G401 (cell line): ENCODE results near the gene COMMD4. TPM values are rescaled to one million over a fixed set of nuclear protein-coding genes. Genes with fewer than 3 reads are reported as not detected.

Experiments
- DNase-seq: peaks from one replicate; pipeline ENCODE4 v3.0.0-alpha.2; 2015; ENCODE audit warnings: low spot score
- in situ Hi-C: cut with HindIII; loops from 2 replicates; pipeline ENCODE4 v1.10.0; 2016; ENCODE audit warnings: low sequenced_read_pairs, mixed read lengths
- total RNA-seq: library from RNA; depleted of rRNA; stranded (reverse); fragments of >200 nt; shearing (Covaris generic); gene quantifications from 2 replicates; pipeline ENCODE4 v1.2.3, GENCODE V29; 2014

Gene COMMD4
- total RNA-seq, 1 experiment from 2014 or later, result 199 TPM

DNA sequence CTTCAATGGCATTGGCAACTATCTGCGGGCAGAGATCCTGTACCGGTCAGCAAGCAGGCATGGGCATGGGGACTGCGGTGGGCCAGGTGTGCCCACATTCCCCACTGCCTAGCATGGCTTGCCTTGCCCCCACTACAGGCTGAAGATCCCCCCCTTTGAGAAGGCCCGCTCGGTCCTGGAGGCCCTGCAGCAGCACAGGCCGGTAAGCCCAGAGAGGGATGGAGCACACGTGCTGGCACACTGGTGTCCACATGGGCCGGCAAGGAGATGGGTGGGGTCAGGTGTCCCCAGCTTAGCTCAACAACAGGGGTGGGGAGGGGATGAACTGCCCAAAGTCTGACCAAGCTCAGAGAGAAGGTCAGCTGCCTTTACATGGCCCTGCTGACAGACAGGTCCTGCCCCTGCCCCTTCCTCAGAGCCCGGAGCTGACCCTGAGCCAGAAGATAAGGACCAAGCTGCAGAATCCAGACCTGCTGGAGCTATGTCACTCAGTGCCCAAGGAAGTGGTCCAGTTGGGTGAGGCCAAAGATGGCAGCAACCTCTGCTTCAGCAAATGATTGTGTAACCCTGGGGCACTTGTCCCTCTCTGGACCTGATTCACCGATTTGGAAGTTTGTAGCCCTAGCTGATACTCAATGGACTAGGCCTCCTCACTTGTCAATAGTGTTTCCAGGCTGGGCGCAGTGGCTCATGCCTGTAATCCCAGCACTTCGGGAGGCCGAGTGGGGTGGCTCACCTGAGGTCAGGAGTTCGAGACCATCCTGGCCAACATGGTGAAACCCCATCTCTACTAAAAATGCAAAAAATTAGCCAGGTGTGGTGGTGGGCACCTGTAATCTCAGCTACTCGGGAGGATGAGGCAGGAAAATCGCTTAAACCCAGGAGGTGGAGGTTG, 16.6 kb downstream of the COMMD4 start:
- no peak for DNase-seq
- in situ Hi-C loops, result no loop called here

DNA sequence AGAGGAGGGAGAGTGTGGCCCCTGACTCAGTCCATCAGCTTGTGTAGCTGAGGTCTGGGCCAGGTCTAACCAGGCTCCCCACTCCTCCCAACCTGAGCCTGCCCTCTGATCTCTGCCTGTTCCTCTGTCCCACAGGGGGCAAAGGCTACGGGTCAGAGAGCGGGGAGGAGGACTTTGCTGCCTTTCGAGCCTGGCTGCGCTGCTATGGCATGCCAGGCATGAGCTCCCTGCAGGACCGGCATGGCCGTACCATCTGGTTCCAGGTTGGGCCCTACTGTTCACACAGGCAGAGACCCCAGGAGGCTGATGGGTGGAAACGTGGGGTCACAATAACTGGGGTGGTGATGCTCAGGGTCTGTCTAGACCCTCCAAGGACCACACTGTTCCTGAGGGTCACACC, 17.7 kb downstream of the COMMD4 start:
- no peak for DNase-seq
- in situ Hi-C loops, result no loop called here

DNA sequence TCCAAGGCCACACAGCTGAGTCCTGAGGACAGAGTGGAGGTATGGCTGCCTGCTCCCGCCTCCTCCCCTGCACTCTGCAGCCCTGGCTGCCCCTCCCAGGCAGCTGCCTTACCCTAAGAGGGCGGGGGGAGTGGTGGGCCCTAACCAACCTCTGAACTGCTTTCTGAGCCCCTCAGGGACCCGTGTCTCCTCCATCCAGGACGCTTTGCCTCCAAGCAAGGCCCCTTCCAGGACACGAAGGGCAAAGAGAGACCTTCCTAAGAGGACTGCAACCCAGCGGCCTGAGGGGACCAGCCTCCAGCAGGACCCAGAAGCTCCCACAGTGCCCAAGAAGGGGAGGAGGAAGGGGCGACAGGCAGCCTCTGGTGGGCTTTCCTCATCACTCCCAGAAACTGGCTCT, 18.6 kb downstream of the COMMD4 start:
- DNase-seq, result no peak
- in situ Hi-C loops, result no loop called here

DNA sequence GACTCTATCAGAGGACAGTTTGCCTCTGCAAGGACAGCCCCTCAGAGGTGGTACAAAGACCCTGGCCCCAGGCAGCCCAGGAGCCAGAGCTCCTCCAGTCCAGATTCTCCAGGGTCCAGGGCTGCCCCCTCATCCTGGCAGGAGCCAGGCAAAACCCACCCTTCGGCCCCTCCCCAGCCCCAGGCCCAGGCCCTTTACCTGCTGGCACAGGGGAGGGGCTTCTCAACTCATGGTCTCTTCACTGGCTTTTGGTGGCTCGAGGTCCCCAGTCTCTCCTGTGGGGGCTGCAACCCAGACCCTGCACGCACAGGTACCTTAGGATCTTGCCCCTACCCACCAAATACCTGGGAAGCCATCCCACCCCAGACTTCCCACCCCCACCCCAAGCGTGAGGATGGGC, 19.5 kb downstream of the COMMD4 start:
- DNase-seq, result no peak
- in situ Hi-C loops, result no loop called here

DNA sequence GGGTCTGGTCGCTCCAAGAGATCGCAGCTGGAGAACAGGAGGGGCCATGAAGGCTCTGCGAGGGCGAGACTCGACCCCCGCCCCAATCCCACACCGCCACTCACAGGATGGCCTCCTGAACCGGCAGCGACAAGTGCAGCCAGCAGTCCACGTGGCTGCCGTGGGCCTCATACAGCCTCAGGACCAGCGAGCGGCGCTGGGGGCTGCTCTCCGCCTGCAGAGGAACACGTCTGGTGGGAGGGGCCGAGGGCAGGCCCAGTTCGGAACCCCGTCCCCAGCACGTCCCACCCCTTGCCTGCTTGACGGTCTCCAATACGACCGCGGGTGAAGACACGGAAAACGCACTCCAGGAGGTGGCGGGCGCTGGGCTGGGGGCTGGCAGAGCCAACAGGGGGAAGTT, 20.1 kb downstream of the COMMD4 start:
- in situ Hi-C loops, result no loop called here
- DNase-seq, result no peak

DNA sequence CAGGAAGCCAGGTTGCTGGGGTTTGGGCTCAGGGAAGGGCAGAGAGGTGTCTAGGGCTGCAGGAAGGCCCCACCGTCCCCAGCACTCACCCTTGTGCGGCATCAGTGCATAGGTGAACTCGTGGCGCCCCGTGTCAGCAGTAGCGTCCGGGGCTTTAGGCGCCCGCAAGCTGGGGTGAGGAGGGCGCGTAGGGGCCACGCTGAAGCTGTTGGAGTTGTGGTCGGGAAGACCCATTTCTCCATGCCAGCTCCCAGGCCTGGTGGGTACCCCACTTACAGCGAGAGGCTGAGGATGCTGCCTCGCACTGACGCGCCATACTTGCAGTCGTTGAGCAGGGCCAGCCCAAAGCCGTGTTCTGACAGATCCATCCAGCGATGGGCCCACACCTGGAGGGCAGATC, 20.7 kb downstream of the COMMD4 start:
- in situ Hi-C loops, result no loop called here

DNA sequence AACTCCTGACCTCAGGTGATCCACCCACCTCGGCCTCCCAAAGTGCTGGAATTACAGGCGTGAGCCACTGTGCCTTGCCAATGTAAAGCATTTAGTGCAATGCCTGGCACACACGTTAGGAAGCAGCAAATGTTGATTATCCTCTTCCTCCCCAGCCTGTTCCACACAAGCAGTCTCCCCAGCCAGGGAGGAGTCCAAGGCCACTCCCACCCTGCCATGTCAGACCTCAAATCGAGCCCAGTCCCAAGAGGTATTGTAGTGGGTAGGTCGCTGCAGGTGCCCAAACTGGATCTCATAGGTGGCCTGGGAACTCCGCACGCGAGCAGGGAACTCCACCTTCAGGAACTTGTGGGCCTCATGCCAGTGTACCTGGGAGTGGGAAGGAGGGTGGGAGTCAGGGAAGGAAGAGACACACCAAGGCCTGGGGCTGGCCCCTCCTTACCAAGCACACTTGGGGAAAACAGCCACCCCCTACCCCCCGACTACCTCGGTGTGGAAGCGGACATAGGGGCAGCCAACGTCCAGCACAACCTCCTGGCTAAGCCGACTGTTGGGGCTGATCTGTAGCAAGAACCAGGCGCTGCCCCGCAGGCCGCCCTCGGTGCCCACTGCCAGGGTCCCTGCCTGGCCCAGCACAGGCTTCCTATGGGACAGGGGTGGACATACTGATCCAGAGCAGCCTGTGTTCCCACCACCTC, 22.3 kb downstream of the COMMD4 start:
- in situ Hi-C loops, result no loop called here
- DNase-seq, result no peak

More for the DNA sequence above, 20.7 kb downstream of the COMMD4 start:
- DNase-seq, result no peak

DNA sequence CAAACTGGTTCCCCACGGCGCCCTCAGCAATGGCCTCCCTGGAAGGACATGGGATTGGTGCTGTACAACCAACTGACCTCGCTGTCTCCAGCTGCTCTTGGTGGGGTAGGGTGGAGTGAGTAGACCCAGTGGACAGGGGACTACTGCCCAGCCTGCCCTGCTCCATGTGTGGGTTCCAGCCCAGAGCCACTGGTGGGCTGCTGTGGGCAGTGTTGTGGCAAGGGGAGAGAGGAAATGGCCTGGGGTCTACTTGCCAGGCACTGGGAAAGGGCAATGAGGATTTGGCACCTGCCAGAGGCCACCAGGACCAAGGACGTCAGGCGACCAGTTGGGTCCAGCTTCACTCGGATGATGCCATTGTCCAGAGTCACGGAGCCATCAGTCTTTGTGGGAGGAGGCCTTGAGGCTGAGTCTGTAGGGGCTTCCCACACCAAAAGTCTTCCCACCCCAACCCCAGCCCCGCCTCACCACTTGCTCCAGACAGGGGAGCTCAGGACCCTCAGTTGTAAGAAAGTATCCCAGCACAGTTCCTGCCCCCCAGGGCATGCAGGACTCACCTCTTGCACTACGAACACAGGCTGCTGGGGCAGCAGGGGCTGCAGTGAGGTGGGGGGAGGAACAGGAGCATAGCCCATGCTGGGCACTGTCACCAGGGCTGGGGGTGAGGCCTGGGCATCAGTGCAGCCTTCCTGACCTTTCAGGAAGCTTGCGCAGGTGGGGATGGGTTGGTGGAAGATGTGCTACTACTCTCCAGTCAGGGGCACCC, 23.1 kb downstream of the COMMD4 start:
- in situ Hi-C loops, result no loop called here
- DNase-seq, result no peak

DNA sequence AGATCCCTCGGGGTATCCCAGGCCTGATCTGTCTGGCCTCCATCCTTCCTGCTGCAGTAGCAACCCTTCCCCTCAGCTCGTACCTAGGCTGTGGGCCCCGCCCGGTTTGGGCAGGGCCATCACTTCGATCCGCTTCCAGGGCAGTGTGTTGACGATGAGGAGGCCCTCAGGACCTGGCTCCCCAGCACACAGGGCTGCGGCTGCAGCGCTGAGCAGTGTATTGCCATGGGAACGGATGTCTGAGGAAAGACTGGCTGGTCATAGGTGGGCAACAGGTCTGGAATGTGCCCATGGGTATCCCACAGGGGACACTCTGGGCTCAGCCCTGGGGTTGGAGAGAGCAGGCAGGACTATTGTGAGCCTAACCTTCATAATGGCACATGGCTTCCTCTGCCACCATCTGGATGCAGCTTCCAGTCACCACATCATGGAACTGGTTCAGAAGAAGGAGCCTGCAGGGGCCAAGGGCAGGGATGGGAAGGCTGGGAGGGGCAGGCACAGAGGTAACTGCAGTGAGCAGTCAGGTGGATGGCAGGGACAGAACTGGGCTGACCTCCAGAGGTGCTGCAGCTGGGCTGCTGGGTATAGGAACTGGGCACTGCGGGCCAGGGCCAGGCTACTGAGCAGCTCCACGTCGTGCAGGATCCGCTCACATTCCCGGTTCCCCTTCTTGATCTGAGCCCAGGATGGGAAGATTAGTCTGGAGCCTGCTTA, 23.8 kb downstream of the COMMD4 start:
- DNase-seq, result no peak
- in situ Hi-C loops, result no loop called here

DNA sequence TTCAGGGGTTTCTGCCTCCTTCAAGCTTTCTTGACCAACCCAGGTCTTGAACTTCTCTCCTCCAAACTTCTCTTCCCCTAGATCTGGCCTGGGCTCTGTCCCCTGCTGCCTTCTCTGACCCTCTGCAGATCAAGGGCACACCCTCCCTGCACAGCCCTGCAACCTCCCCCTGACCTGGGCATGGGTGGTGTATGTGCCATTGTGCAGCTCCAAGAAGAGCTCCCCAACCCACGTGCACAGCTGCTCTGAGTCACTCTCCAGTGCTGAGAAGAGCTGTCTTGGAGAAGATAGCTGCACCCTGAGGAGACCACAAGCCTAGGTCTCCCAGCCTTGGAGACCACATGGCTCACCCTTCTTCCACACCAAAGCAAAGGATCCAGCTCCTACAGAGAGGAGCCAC, 24.5 kb downstream of the COMMD4 start:
- in situ Hi-C loops, result no loop called here
- no peak for DNase-seq

DNA sequence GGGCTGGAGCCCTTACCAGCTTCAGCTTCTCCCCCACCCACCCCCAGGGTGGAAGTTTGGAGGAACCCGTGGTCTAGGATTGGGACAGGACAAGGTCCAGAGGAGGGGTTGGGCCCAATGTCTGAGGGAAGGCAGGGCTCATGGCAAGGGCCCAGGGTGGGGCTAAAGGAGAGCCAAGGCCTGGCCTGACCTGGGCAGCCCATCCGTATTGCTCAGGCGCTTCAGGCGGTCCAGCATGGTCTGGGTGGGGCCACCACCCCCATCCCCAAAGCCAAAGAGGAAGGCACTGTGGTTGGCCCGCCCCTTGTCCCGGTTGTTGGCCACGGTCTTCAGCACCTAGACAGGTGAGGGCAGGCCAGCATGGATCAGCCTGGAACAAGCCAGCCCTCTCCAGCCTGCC, 25.0 kb downstream of the COMMD4 start:
- in situ Hi-C loops, result no loop called here
- no peak for DNase-seq

DNA sequence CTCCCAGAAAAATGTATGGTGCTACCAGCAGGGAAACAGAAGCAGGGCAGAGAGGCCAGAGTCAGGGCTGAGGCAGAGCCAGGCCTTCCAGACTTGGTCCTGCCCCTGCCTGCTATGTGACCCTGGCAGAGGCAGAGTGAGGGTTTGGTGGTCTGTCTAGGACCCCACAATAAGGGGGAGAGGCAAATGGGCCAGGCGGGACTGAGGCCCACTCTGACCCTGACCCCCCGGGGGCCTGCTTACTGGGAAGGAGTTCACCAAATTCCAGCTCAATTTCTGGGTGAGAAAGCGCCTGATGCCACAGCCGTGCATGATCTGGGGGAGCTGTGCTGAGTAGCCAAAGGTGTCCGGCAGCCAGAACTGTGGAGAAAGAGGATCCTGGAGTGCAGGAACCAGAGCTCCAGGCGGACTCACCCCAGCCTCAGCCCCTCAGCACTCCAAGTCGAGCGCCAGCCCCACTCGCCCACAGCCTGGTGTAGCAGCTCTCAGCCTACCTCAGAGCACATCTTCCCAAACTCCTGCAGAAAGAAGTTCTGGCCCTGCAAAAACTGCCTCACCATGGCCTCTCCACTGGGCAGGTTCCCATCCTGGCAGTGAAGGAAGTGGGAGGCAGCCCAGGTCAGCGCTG, 25.6 kb downstream of the COMMD4 start:
- in situ Hi-C loops, result no loop called here
- DNase-seq, result no peak

DNA sequence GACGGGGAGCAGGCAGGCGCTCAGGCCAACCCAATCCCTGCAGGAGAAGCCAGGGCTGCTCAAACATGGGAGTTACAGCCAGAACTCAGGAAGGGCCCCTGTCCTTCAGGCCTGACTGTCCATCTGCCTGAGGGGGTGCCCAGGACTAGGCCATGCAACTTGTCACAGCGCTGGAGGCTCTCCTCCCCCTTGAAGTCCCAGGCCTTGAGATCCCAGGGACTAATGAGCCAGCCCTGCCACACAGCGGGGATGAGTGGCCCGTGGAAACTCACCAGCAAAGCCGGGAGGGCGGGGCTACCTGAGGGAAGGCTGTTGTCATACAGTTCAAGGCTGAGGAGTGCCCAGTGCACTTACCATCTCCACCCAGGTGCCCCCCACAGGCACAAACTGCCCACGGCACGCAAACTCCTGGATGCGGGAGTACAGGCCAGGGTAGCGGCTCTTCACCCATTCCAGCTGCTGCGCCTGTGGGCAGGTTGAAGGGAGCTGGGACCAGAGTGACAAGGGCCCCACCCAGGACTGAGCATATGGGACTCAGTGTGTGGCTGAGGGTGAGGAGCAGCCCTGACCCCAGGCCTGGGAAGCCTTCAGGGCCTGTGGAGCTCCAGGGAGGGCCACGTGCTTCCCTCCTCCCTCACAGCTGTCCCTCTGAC, 26.3 kb downstream of the COMMD4 start:
- DNase-seq, result no peak
- in situ Hi-C loops, result no loop called here

DNA sequence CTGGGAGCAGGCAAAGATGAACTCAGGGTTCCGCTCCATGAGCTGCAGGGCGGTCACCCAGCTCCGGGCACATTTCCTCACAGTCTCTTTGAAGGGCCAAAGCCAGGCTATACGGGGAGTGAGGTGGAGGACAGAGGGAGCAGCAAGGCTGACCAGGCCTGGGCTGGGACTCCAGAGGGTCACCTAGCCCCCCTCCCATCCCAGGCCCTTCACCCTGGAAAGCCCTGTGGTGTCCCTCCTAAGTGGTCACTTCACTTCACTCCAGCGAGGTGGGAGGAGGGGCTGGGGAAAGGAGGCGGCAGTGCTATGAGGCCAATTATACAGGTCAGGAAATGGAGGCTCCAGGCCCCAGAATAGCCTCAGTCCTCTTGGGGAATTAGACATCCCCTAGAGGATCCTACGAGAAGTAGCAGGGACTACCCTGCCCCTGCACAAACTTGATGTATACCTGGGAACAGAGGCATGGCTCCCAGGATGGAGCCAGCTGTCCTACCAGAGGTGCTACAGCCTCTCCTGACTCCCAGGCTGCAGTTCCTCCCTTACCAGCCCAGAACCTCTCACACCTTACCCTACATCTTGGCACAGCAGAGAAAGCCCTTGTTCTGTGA, 26.9 kb downstream of the COMMD4 start:
- DNase-seq, result no peak
- in situ Hi-C loops, result no loop called here

DNA sequence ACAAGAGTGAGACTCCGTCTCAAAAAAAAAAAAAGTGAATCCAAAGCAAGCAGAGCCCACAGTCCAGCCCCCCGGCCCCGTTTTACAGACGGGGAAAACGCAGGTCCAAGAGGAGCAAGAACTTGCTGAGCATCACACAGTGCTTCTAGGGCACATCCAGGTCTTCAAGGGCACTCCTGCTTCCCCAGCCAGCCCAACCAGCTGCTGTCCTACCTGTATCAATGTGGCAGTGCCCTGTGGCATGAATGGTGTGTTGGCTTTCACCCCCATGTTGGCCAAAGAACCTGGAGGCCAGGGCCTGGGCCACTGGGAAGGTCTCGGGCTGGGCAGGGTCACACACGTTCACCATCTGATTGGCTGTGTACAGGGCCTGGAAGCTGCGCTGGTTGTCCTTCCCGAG, 27.9 kb downstream of the COMMD4 start:
- in situ Hi-C loops, result no loop called here
- DNase-seq, result no peak

DNA sequence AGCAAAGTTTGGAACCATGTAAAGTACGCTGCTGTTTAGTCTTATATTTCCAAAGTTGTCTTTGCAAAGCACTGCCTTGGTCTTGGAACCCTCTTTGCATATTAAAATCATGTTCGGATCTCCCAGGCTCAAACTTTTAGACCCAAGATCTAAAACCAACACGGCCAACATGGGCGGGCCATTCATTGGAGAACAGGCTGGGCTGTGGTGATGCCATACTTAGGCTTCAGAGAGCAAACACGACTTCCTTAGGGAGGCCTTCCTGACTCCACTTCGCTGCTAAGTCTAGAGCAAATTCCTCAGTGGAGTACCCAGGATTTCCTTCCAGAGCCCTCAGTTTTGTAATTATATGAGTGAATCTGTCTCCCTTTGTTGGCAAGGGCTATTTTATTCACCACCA, 29.0 kb downstream of the COMMD4 start:
- in situ Hi-C loops, result no loop called here

DNA sequence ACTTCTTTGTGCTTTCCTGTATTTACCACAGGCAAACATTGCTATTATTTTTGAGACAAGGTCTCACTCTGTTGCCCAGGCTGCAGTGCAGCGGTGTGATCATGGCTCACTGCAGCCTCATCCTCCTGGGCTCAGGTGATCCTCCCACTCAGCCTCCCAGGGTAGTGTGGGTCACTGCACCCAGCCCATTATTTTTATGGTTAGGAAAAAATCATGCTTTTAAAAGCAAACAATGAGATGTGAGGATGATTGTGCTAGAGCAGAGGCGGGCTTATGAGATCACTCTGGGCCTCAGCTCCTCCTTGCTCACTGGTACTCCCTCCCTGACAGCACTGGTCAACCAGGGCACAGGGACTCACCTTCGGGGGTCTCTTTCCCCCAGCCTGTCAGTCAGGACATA, 30.3 kb downstream of the COMMD4 start:
- in situ Hi-C loops, result no loop called here
- no peak for DNase-seq

More for the DNA sequence above, 29.0 kb downstream of the COMMD4 start:
- DNase-seq, result no peak

DNA sequence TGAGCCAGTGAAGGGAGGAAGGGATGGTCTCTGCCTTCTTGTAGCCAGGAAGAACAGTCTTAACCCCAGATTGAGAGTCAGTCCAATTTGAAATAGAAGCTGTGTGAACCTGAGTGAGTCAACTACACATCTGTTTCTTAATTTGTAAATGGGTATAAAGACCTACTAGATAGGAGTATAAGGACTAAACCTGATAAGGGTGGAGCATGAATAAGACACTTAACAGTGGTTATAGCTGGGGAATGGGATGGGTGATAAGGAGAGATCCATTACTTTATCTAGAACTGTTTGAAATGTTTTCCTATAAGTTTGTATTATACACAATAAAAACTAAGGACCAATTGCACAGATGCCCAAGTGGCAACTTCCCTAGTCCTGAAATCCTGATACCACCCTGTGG, 31.1 kb downstream of the COMMD4 start:
- in situ Hi-C loops, result no loop called here
- DNase-seq, result no peak
